Dendritic cell treated with granulocyte-macrophage colony-stimulating factor and Interleukin-4, amounts not matched to agents 40 ng/mL and 50 ng/mL, for 4 days (primary cell): Measurements from ENCODE around the gene SYNPR.

Experiments
- H3K27ac Mint-ChIP-seq: one replicate; pipeline ENCODE4 v1.8.0; 2022; ENCODE audit warnings: mild to moderate bottlenecking, mixed read lengths
- H3K27me3 Mint-ChIP-seq: one replicate; pipeline ENCODE4 v1.8.0; 2022; ENCODE audit warnings: mild to moderate bottlenecking, mixed read lengths
- H3K36me3 Mint-ChIP-seq: one replicate; pipeline ENCODE4 v1.8.0; 2022; ENCODE audit warnings: low read depth, mixed read lengths
- H3K4me1 Mint-ChIP-seq: one replicate; pipeline ENCODE4 v1.8.0; 2022; ENCODE audit warnings: low read depth, mixed read lengths
- H3K4me3 Mint-ChIP-seq: one replicate; pipeline ENCODE4 v1.8.0; 2022; ENCODE audit warnings: mild to moderate bottlenecking, moderate library complexity, mixed read lengths
- H3K9me3 Mint-ChIP-seq: one replicate; pipeline ENCODE4 v1.8.0; 2022; ENCODE audit warnings: mixed read lengths
- intact Hi-C: fragments of 100-400 bp; cut with micrococcal nuclease; formaldehyde crosslinking; loops from one replicate; pipeline ENCODE4 v1.15.0; 2022

SYNPR gene

GRCh38 chr3:63331520-63331919 lies 53.4 kb downstream of the SYNPR start:
- intact Hi-C loops = no loop called here
- Mint-ChIP-seq H3K4me1 (no peaks in the 10 kb centered on the region), H3K9me3 (no peaks in the 10 kb centered on the region), H3K4me3 (no peak overlapping the region), H3K36me3 (no peaks in the 10 kb centered on the region), H3K27ac (no peak overlapping the region), H3K27me3 (peaks cover 1% of the 10 kb centered on the region)

- H3K4me3 Mint-ChIP-seq = no peak overlapping the region
- intact Hi-C loops = no loop called here
- H3K9me3 Mint-ChIP-seq = no peaks in the 10 kb centered on the region
- H3K36me3 Mint-ChIP-seq = no peaks in the 10 kb centered on the region
- H3K27me3 Mint-ChIP-seq = peaks cover 1% of the 10 kb centered on the region
- H3K27ac Mint-ChIP-seq = no peak overlapping the region
- H3K4me1 Mint-ChIP-seq = no peaks in the 10 kb centered on the region
Observed at GRCh38 chr3:63333815-63334214, 55.7 kb downstream of the SYNPR start.

GRCh38 chr3:63338351-63338750 lies 60.2 kb downstream of the SYNPR start:
- Mint-ChIP-seq H3K27me3 (peaks cover 3% of the 10 kb centered on the region), H3K4me3 (no peak overlapping the region), H3K4me1 (peaks cover 5% of the 10 kb centered on the region), H3K27ac (no peak overlapping the region), H3K36me3 (no peaks in the 10 kb centered on the region), H3K9me3 (no peaks in the 10 kb centered on the region)
- intact Hi-C loops = no loop called here

GRCh38 chr3:63343674-63344073 lies 65.6 kb downstream of the SYNPR start:
- no peaks in the 10 kb centered on the region for H3K36me3 Mint-ChIP-seq
- no peak overlapping the region for H3K27ac Mint-ChIP-seq
- intact Hi-C loops = no loop called here
- H3K9me3 Mint-ChIP-seq = no peaks in the 10 kb centered on the region
- H3K4me1 Mint-ChIP-seq = peaks cover 20% of the 10 kb centered on the region
- H3K4me3 Mint-ChIP-seq = no peak overlapping the region
- peaks cover 7% of the 10 kb centered on the region for H3K27me3 Mint-ChIP-seq

- peaks cover 20% of the 10 kb centered on the region for H3K4me1 Mint-ChIP-seq
- intact Hi-C loops = no loop called here
- no peak overlapping the region for H3K27ac Mint-ChIP-seq
- no peak overlapping the region for H3K4me3 Mint-ChIP-seq
- H3K9me3 Mint-ChIP-seq = no peaks in the 10 kb centered on the region
- no peaks in the 10 kb centered on the region for H3K36me3 Mint-ChIP-seq
- peaks cover 7% of the 10 kb centered on the region for H3K27me3 Mint-ChIP-seq
Observed at GRCh38 chr3:63344661-63345060, 66.6 kb downstream of the SYNPR start.

- H3K27me3 Mint-ChIP-seq = peaks cover 11% of the 10 kb centered on the region
- H3K4me1 Mint-ChIP-seq = no peaks in the 10 kb centered on the region
- no peaks in the 10 kb centered on the region for H3K9me3 Mint-ChIP-seq
- H3K27ac Mint-ChIP-seq = no peak overlapping the region
- intact Hi-C loops = loop anchor here (1.0 kb wide), 1 partner anchor 468 kb away; no protein-coding TSS in a partner anchor
- no peak overlapping the region for H3K4me3 Mint-ChIP-seq
- no peaks in the 10 kb centered on the region for H3K36me3 Mint-ChIP-seq
Observed at GRCh38 chr3:63349583-63350573, 71.8 kb downstream of the SYNPR start.

GRCh38 chr3:63351159-63352007 lies 73.3 kb downstream of the SYNPR start:
- no peaks in the 10 kb centered on the region for H3K9me3 Mint-ChIP-seq
- H3K27ac Mint-ChIP-seq = no peak overlapping the region
- H3K4me1 Mint-ChIP-seq = no peaks in the 10 kb centered on the region
- H3K27me3 Mint-ChIP-seq = peaks cover 17% of the 10 kb centered on the region
- intact Hi-C loops = no loop called here
- no peak overlapping the region for H3K4me3 Mint-ChIP-seq
- H3K36me3 Mint-ChIP-seq = no peaks in the 10 kb centered on the region

- no peaks in the 10 kb centered on the region for H3K4me1 Mint-ChIP-seq
- intact Hi-C loops = no loop called here
- no peak overlapping the region for H3K27ac Mint-ChIP-seq
- H3K9me3 Mint-ChIP-seq = no peaks in the 10 kb centered on the region
- no peak overlapping the region for H3K4me3 Mint-ChIP-seq
- peaks cover 17% of the 10 kb centered on the region for H3K27me3 Mint-ChIP-seq
- H3K36me3 Mint-ChIP-seq = no peaks in the 10 kb centered on the region
Observed at GRCh38 chr3:63352008-63352279, 73.8 kb downstream of the SYNPR start.

GRCh38 chr3:63353383-63353782 lies 75.3 kb downstream of the SYNPR start:
- peaks cover 15% of the 10 kb centered on the region for H3K27me3 Mint-ChIP-seq
- H3K27ac Mint-ChIP-seq = no peak overlapping the region
- H3K4me3 Mint-ChIP-seq = no peak overlapping the region
- no peaks in the 10 kb centered on the region for H3K36me3 Mint-ChIP-seq
- no peaks in the 10 kb centered on the region for H3K9me3 Mint-ChIP-seq
- intact Hi-C loops = no loop called here
- no peaks in the 10 kb centered on the region for H3K4me1 Mint-ChIP-seq

GRCh38 chr3:63354160-63354559 lies 76.1 kb downstream of the SYNPR start:
- no peak overlapping the region for H3K27ac Mint-ChIP-seq
- intact Hi-C loops = no loop called here
- no peaks in the 10 kb centered on the region for H3K36me3 Mint-ChIP-seq
- H3K4me1 Mint-ChIP-seq = no peaks in the 10 kb centered on the region
- H3K27me3 Mint-ChIP-seq = peaks cover 12% of the 10 kb centered on the region
- no peaks in the 10 kb centered on the region for H3K9me3 Mint-ChIP-seq
- H3K4me3 Mint-ChIP-seq = no peak overlapping the region

GRCh38 chr3:63355809-63356208 lies 77.7 kb downstream of the SYNPR start:
- Mint-ChIP-seq H3K36me3 (no peaks in the 10 kb centered on the region), H3K4me3 (no peak overlapping the region), H3K27ac (no peak overlapping the region), H3K4me1 (no peaks in the 10 kb centered on the region), H3K9me3 (no peaks in the 10 kb centered on the region), H3K27me3 (peaks cover 12% of the 10 kb centered on the region)
- intact Hi-C loops = no loop called here

GRCh38 chr3:63364495-63364894 lies 86.4 kb downstream of the SYNPR start:
- H3K27ac Mint-ChIP-seq = no peak overlapping the region
- H3K36me3 Mint-ChIP-seq = no peaks in the 10 kb centered on the region
- no peak overlapping the region for H3K4me3 Mint-ChIP-seq
- H3K27me3 Mint-ChIP-seq = no peaks in the 10 kb centered on the region
- intact Hi-C loops = no loop called here
- H3K4me1 Mint-ChIP-seq = no peaks in the 10 kb centered on the region
- no peaks in the 10 kb centered on the region for H3K9me3 Mint-ChIP-seq

- no peaks in the 10 kb centered on the region for H3K27me3 Mint-ChIP-seq
- no peak overlapping the region for H3K4me3 Mint-ChIP-seq
- intact Hi-C loops = no loop called here
- no peaks in the 10 kb centered on the region for H3K9me3 Mint-ChIP-seq
- no peaks in the 10 kb centered on the region for H3K4me1 Mint-ChIP-seq
- H3K27ac Mint-ChIP-seq = no peak overlapping the region
- H3K36me3 Mint-ChIP-seq = no peaks in the 10 kb centered on the region
Observed at GRCh38 chr3:63364910-63365309, 86.8 kb downstream of the SYNPR start.

GRCh38 chr3:63365671-63366070 lies 87.6 kb downstream of the SYNPR start:
- no peaks in the 10 kb centered on the region for H3K36me3 Mint-ChIP-seq
- no peak overlapping the region for H3K27ac Mint-ChIP-seq
- H3K4me3 Mint-ChIP-seq = no peak overlapping the region
- H3K27me3 Mint-ChIP-seq = no peaks in the 10 kb centered on the region
- no peaks in the 10 kb centered on the region for H3K4me1 Mint-ChIP-seq
- intact Hi-C loops = no loop called here
- no peaks in the 10 kb centered on the region for H3K9me3 Mint-ChIP-seq
